Natural killer cell (primary cell): ENCODE results near the gene WHRN. TPM values are rescaled to one million over a fixed set of nuclear protein-coding genes. Genes with fewer than 3 reads are reported as not detected.

Experiments
- ATAC-seq, 3 donors: fragments of 150-1000 bp in 2 of 3; fragments of 200-7000 bp in 1 of 3; cut with Tn5 transposase; 1 replicate in 1 of 3; 2 replicates in 2 of 3; pipeline ENCODE4 v1.10.0; 2021; ENCODE audit warnings: mild to moderate bottlenecking in 2 of 3, moderate library complexity in 2 of 3
- DNase-seq, 2 donors: peaks; one replicate each; pipeline versions ENCODE4 v3.0.0 to v3.0.0-alpha.2; 2013 to 2021; ENCODE audit warnings: mixed read lengths in 1 of 2
- H3K27ac ChIP-seq: one replicate; pipeline ENCODE4 v1.5.1; 2013; ENCODE audit warnings: mild to moderate bottlenecking, low read length
- H3K27me3 ChIP-seq: one replicate; pipeline ENCODE4 v1.6.1; 2013; ENCODE audit warnings: low read length; ENCODE audit not compliant: control insufficient read depth, insufficient read depth
- H3K36me3 ChIP-seq: one replicate; pipeline ENCODE4 v1.6.1; 2013; ENCODE audit warnings: low read length; ENCODE audit not compliant: control insufficient read depth, insufficient read depth
- H3K4me1 ChIP-seq: one replicate; pipeline ENCODE4 v1.6.1; 2013; ENCODE audit warnings: low read length; ENCODE audit not compliant: control insufficient read depth, insufficient read depth
- H3K4me3 ChIP-seq: one replicate; pipeline ENCODE4 v1.5.1; 2013; ENCODE audit warnings: low read length
- H3K9me3 ChIP-seq: one replicate; pipeline ENCODE4 v1.6.1; 2013; ENCODE audit warnings: low read length; ENCODE audit not compliant: control insufficient read depth, insufficient read depth
- H3K27ac Mint-ChIP-seq, 2 donors: one replicate each; pipeline ENCODE4 v1.8.0; 2022; ENCODE audit warnings: mild to moderate bottlenecking in 2 of 2, mixed read lengths in 2 of 2, moderate library complexity in 1 of 2
- H3K27me3 Mint-ChIP-seq, 2 donors: one replicate each; pipeline ENCODE4 v1.8.0; 2022; ENCODE audit warnings: low read depth in 2 of 2, mixed read lengths in 2 of 2
- H3K36me3 Mint-ChIP-seq: one replicate; pipeline ENCODE4 v1.8.0; 2022; ENCODE audit warnings: mixed read lengths
- H3K4me1 Mint-ChIP-seq, 2 donors: one replicate each; pipeline ENCODE4 v1.8.0; 2022; ENCODE audit warnings: mixed read lengths in 2 of 2
- H3K4me3 Mint-ChIP-seq: one replicate; pipeline ENCODE4 v1.8.0; 2022; ENCODE audit warnings: mild to moderate bottlenecking, moderate library complexity, mixed read lengths
- H3K9me3 Mint-ChIP-seq, 2 donors: one replicate each; pipeline ENCODE4 v1.8.0; 2022; ENCODE audit warnings: mixed read lengths in 2 of 2
- CTCF ChIP-seq: fragments of 200-600 bp; IDR thresholded peaks from one replicate; pipeline ENCODE4 v1.8.0; 2022; ENCODE audit warnings: antibody characterized with exemption
- WGBS: methylation state at CpG from one replicate; pipeline ENCODE4 v1.1.7; 2013; ENCODE audit warnings: missing lambda C conversion rate; ENCODE audit not compliant: insufficient coverage; 5-methylcytosine and 5-hydroxymethylcytosine counted together
- intact Hi-C: fragments of 100-400 bp; cut with micrococcal nuclease; formaldehyde crosslinking; loops from one replicate; pipeline ENCODE4 v1.14.2; 2022
- total RNA-seq, 4 donors: library from RNA; stranded (reverse); fragments of 120-200 nt in 1 of 4; gene quantifications; one replicate each; pipeline versions ENCODE4 v1.2.3 to v1.2.4, GENCODE V29; 2013 to 2022

The WHRN gene
- total RNA-seq, 3 donors from 2014 or later (not counting 1 experiment from before 2014, with no cell fraction given) = 29.8 to 90.6 (median 36.8) TPM

GRCh38 chr9:114413861-114414301 is 91.4 kb downstream of the WHRN start:
- WGBS = 75% methylated on average over 5 of the region's 5 CpGs
- Mint-ChIP-seq H3K9me3 (no peaks in the 10 kb centered on the region), H3K27ac (no peak overlapping the region), H3K4me3 (no peak overlapping the region), H3K27me3 (no peaks in the 10 kb centered on the region), H3K36me3 (no peaks in the 10 kb centered on the region), H3K4me1 (peaks cover 7 to 19% of the 10 kb centered on the region in 2 donors)
- no peaks in the 10 kb centered on the region for H3K27me3 ChIP-seq
- no peak for DNase-seq
- H3K4me1 ChIP-seq = peaks cover 7% of the 10 kb centered on the region
- no peak overlapping the region for H3K27ac ChIP-seq
- no peaks in the 10 kb centered on the region for H3K36me3 ChIP-seq
- no peak for TF ChIP-seq CTCF
- no peak for ATAC-seq
- no peaks in the 10 kb centered on the region for H3K9me3 ChIP-seq
- H3K4me3 ChIP-seq = no peak overlapping the region
- intact Hi-C loops = no loop called here

GRCh38 chr9:114412048-114412683 is 93.1 kb downstream of the WHRN start:
- Mint-ChIP-seq H3K36me3 (no peaks in the 10 kb centered on the region), H3K27me3 (no peaks in the 10 kb centered on the region), H3K4me1 (peaks cover 0 to 11% of the 10 kb centered on the region in 2 donors), H3K4me3 (no peak overlapping the region), H3K27ac (no peak overlapping the region), H3K9me3 (no peaks in the 10 kb centered on the region)
- Histone ChIP-seq H3K4me3 (no peak overlapping the region), H3K27me3 (no peaks in the 10 kb centered on the region), H3K27ac (no peak overlapping the region), H3K9me3 (no peaks in the 10 kb centered on the region), H3K36me3 (no peaks in the 10 kb centered on the region), H3K4me1 (no peaks in the 10 kb centered on the region)
- no peak for DNase-seq
- no peak for ATAC-seq
- 92% methylated on average over 12 of the region's 12 CpGs for WGBS
- no peak for TF ChIP-seq CTCF
- intact Hi-C loops = no loop called here

- no peaks in the 10 kb centered on the region for H3K27me3 ChIP-seq
- H3K4me3 ChIP-seq = no peak overlapping the region
- Mint-ChIP-seq H3K4me1 (peaks cover 0 to 7% of the 10 kb centered on the region in 2 donors), H3K4me3 (no peak overlapping the region), H3K36me3 (no peaks in the 10 kb centered on the region), H3K27me3 (no peaks in the 10 kb centered on the region), H3K9me3 (no peaks in the 10 kb centered on the region), H3K27ac (no peak overlapping the region)
- no peak overlapping the region for H3K27ac ChIP-seq
- no peak for DNase-seq
- TF ChIP-seq CTCF = no peak
- H3K36me3 ChIP-seq = no peaks in the 10 kb centered on the region
- intact Hi-C loops = no loop called here
- H3K4me1 ChIP-seq = no peaks in the 10 kb centered on the region
- no peaks in the 10 kb centered on the region for H3K9me3 ChIP-seq
- 90% methylated on average over 6 of the region's 6 CpGs for WGBS
- ATAC-seq = no peak
Measured at GRCh38 chr9:114411452-114411851, 93.8 kb downstream of the WHRN start.

GRCh38 chr9:114410910-114411309 is 94.4 kb downstream of the WHRN start:
- H3K36me3 Mint-ChIP-seq = no peaks in the 10 kb centered on the region
- Histone ChIP-seq H3K27ac (no peak overlapping the region), H3K36me3 (no peaks in the 10 kb centered on the region), H3K4me1 (peaks cover under 1% of the 10 kb centered on the region), H3K27me3 (no peaks in the 10 kb centered on the region), H3K9me3 (no peaks in the 10 kb centered on the region), H3K4me3 (no peak overlapping the region)
- no peaks in the 10 kb centered on the region for H3K9me3 Mint-ChIP-seq
- 89% methylated on average over 8 of the region's 8 CpGs for WGBS
- TF ChIP-seq CTCF = no peak
- H3K4me1 Mint-ChIP-seq = peaks cover 0 to 8% of the 10 kb centered on the region in 2 donors
- DNase-seq = no peak
- intact Hi-C loops = no loop called here
- no peak for ATAC-seq
- no peaks in the 10 kb centered on the region for H3K27me3 Mint-ChIP-seq
- H3K27ac Mint-ChIP-seq = no peak overlapping the region
- H3K4me3 Mint-ChIP-seq = no peak overlapping the region
